Ureter (tissue), 1 donor: Measurements from ENCODE around the gene BCAP31. TPM values are rescaled to one million over a fixed set of nuclear protein-coding genes. Genes with fewer than 3 reads are reported as not detected.

Experiments used
- DNase-seq: peaks from one replicate; pipeline ENCODE4 v3.0.0-alpha.2; 2020; ENCODE audit warnings: low spot score
- total RNA-seq: library from RNA; stranded (reverse); gene quantifications from one replicate; pipeline ENCODE4 v1.2.4, GENCODE V29; 2023
- donor health status: DM: yes; HTN: yes; CAD: no.

BCAP31 gene
- total RNA-seq: 315 TPM

GRCh38 chrX:153724252-153725038, at the start of gene BCAP31, which contains the start of gene ABCD1:
Gene BCAP31, minus strand, starts transcription at chrX:153724387. Its CDS starts 1,143 bp downstream, at chrX:153723244.
Gene ABCD1, plus strand, starts transcription at chrX:153724856. Its CDS starts 411 bp downstream, at chrX:153725267.
- peak; percentile 91 for DNase-seq

- DNase-seq: no peak
Measured at GRCh38 chrX:153773218-153773611, 49.0 kb upstream of the BCAP31 start.

- no peak for DNase-seq
Measured at GRCh38 chrX:153772316-153773217, 48.4 kb upstream of the BCAP31 start.

- DNase-seq: no peak
Measured at GRCh38 chrX:153771415-153772315, 47.5 kb upstream of the BCAP31 start.

GRCh38 chrX:153770601-153771414, 46.6 kb upstream of the BCAP31 start:
- no peak for DNase-seq

GRCh38 chrX:153769865-153770600, 45.8 kb upstream of the BCAP31 start:
- no peak for DNase-seq

- no peak for DNase-seq
Measured at GRCh38 chrX:153769158-153769864, 45.1 kb upstream of the BCAP31 start.

- no peak for DNase-seq
Measured at GRCh38 chrX:153768311-153769157, 44.3 kb upstream of the BCAP31 start.

GRCh38 chrX:153767674-153768055, 43.5 kb upstream of the BCAP31 start:
- DNase-seq: no peak

- no peak for DNase-seq
Measured at GRCh38 chrX:153766871-153767673, 42.9 kb upstream of the BCAP31 start.

- no peak for DNase-seq
Measured at GRCh38 chrX:153766098-153766817, 42.1 kb upstream of the BCAP31 start.

GRCh38 chrX:153765138-153766079, 41.2 kb upstream of the BCAP31 start:
- no peak for DNase-seq

GRCh38 chrX:153764786-153765137, 40.6 kb upstream of the BCAP31 start:
- no peak for DNase-seq

GRCh38 chrX:153763989-153764755, 40.0 kb upstream of the BCAP31 start, which contains the start of gene PLXNB3:
Gene PLXNB3, plus strand, starts transcription at chrX:153764249. Its CDS starts 1,287 bp downstream, at chrX:153765536.
- peak; percentile 87 for DNase-seq
